ENCODE results near the gene BHMT2. TPM values are rescaled to one million over a fixed set of nuclear protein-coding genes. Genes with fewer than 3 reads are reported as not detected.

Gene BHMT2
- total RNA-seq, 2 experiments from 2014 or later, result not detected

DNA sequence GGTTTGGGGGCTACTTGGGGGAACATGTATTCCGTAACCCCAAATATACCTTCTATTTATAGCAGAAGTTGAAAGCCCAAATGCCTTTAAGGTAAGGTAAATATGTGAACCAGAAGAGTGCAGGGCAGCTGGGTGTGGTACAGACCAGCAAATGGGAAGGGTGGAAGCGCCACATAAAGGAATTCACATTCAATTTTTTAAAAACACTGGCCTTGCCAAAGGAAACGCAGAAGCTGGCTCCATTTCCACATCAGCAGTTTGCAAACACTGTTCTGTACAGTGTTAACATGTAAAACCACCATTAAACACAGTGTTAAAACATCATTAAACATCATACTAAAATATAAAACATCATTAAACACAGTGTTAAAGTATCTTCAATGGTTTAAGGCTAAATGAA lies 38.5 kb downstream of the BHMT2 start:
- CTCF ChIA-PET, result interaction anchor here (4.2 to 5.5 kb wide), 2 partner anchors 25 to 85 kb away, joined by 28 to 44 read pairs; no protein-coding TSS in a partner anchor
- H3K4me3 Mint-ChIP-seq, result no peak overlapping the region
- H3K27me3 Mint-ChIP-seq, result peaks cover 61% of the 10 kb centered on the region
- no peaks in the 10 kb centered on the region for H3K36me3 Mint-ChIP-seq
- no peaks in the 10 kb centered on the region for H3K4me1 Mint-ChIP-seq (ENCODE audit: low read depth)
- no peaks in the 10 kb centered on the region for H3K9me3 Mint-ChIP-seq
- no peak overlapping the region for H3K27ac Mint-ChIP-seq
- intact Hi-C loops (cut with micrococcal nuclease), result no loop called here
- DNase-seq, result no peak
- POLR2A ChIA-PET, result no interaction called here

DNA sequence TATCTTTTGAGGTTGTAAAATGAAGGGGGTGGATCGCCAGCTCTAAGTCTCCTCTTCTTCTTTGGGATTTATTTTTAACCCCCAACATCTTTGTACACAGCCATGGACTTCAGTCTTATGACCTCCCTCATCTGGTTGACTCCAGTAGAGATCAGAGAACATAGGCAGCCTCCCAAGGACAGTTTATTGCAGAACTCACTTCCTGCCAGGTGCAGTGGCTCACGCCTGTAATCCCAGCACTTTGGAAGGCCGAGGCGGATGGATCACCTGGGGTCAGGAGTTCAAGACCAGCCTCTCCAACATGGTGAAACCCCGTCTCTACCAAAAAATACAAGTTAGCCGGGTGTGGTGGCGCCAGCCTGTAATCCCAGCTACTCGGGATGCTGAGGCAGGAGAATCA lies 39.2 kb downstream of the BHMT2 start:
- H3K36me3 Mint-ChIP-seq, result no peaks in the 10 kb centered on the region
- CTCF ChIA-PET, result interaction anchor here (0.9 to 5.5 kb wide), 5 partner anchors 17 to 87 kb away, joined by 3 to 44 read pairs (median 9); no protein-coding TSS in a partner anchor
- H3K27me3 Mint-ChIP-seq, result peaks cover 60% of the 10 kb centered on the region
- no peak overlapping the region for H3K27ac Mint-ChIP-seq
- H3K4me3 Mint-ChIP-seq, result no peak overlapping the region
- H3K4me1 Mint-ChIP-seq (ENCODE audit: low read depth), result no peaks in the 10 kb centered on the region
- intact Hi-C loops (cut with micrococcal nuclease), result no loop called here
- no peak for DNase-seq
- POLR2A ChIA-PET, result no interaction called here
- H3K9me3 Mint-ChIP-seq, result no peaks in the 10 kb centered on the region

DNA sequence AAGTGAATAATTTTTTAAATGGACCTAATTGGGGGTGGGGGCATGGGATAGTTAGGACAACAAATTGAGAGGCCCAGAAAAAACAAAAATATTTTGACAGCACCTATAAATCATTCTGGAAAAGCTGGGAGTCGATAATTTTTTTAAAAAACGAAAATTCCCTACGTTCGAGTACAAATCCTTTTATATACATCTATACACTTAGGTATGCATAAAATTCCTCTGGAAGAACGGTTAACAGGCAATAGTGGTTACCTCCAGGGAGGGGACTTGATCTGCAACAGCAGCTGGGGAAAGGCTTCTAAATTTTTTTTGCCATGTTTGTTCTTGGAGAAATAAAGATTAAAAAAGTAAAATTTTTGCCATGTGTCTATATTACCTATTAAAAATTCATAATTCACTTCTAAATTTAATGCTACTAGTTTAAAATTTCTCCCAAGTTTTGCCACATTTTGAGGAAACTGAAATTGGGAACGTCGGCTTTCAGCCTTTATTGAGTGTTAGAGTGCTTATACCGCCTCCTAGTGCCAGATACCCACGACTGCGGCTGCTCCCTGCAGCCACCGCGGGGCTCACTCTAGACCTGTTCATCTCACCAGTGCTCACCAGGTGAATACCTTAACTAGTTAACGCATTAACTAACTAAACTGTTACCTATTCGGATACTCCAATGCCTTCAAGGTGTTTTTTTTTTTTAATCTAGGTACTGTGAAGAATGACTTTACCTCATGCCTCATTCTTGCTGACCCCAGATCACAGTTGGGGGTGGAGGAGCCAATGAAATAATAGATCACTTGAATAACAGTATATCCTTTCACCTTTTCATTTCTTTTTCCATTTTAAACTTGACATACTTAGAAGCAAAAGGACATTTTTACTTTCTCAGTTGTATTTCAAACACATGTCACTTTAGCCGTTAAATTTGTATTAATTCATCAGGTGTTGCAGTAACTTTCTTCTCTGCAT lies 40.2 kb downstream of the BHMT2 start:
- no peaks in the 10 kb centered on the region for H3K4me1 Mint-ChIP-seq (ENCODE audit: low read depth)
- no peak overlapping the region for H3K27ac Mint-ChIP-seq
- no peaks in the 10 kb centered on the region for H3K9me3 Mint-ChIP-seq
- peak; percentile 50 for DNase-seq
- ChIA-PET POLR2A (no interaction called here), CTCF (interaction anchor here (0.9 to 5.5 kb wide), 6 partner anchors 16 to 210 kb away, joined by 3 to 28 read pairs (median 4); no protein-coding TSS in a partner anchor)
- no peak overlapping the region for H3K4me3 Mint-ChIP-seq
- intact Hi-C loops (cut with micrococcal nuclease), result loop anchor here (2.0 kb wide), 1 partner anchor 85 kb away; no protein-coding TSS in a partner anchor
- H3K36me3 Mint-ChIP-seq, result no peaks in the 10 kb centered on the region
- H3K27me3 Mint-ChIP-seq, result peaks cover 58% of the 10 kb centered on the region

DNA sequence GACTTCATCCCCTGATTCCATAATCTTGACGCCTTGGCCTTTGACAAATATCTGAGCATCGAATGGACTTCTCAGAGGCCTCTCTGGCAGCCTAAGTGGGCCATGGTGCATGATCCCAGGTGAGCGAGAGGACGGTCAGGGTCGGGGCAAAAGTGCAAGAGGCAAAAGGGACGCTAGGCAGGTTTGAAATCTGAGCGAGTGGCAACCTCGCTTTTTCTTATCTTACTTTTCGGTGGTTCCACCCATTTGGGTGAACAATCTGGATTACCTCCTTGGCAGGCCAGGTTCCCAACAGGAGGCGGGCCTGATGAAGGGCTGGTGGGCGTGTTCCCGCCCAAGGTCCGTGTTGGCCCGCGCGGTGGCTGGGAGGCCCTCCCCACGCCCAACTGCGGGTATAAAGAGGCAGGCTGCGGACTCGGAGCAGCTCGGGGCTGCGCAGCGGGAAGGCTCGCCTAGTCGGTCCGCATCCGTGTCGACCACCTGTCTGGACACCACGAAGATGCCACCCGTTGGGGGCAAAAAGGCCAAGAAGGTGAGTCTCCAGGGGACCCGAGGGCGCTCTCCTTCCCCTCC lies 41.9 kb downstream of the BHMT2 start, which contains the start of gene BHMT:
Gene BHMT, plus strand, starts transcription at position 423 of the 573 bp plus-strand sequence. Its CDS starts 77 bp downstream, at position 500.
- POLR2A ChIA-PET, result no interaction called here
- intact Hi-C loops (cut with micrococcal nuclease), result loop anchor here (2.0 kb wide), 1 partner anchor 87 kb away; no protein-coding TSS in a partner anchor
- Mint-ChIP-seq H3K36me3 (no peaks in the 10 kb centered on the region), H3K4me1 (ENCODE audit: low read depth) (no peaks in the 10 kb centered on the region), H3K27me3 (peaks cover 53% of the 10 kb centered on the region), H3K27ac (no peak within 1 kb of the TSS), H3K4me3 (no peak within 1 kb of the TSS), H3K9me3 (no peaks in the 10 kb centered on the region)
- no peak for DNase-seq
- CTCF ChIA-PET, result interaction anchor here (1.0 kb wide), 1 partner anchor 22 kb away, joined by 3 read pairs; no protein-coding TSS in a partner anchor

DNA sequence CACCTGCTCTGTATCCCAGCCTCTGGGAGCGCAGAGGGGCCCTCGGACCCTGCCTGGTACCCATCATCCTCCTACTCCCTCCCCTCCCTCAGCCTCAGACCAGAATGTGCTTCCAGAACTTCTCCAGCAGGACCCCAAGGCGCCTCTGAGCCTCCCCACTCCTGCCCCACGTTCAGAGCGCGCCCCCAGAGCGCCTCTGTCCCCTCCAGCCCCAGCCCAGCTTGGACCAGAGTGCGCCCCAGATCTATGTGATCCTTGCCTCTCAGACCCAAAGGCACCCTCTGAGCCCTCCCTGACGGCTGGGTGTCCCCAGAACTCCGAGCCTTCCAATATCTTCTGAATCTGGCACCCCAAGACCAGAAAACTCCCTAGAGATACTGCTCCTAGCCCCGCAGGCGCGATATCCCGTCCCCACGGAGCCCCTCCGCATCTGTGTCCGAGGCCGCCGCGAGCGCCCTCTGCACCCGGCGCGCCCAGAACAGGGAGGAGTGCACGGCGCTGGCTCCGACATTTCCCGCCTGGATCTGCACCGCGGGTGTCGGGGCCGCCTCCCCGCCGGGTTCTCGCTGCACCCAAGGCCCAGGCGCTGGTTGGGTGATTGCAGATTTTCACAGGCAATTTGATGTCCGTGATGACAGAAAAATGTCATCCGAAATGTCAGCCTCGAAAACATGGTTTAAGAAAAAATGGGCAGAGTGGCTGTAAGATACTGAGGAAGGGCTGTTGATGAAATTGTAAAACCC lies 42.6 kb downstream of the BHMT2 start:
- no peaks in the 10 kb centered on the region for H3K9me3 Mint-ChIP-seq
- no peak overlapping the region for H3K4me3 Mint-ChIP-seq
- intact Hi-C loops (cut with micrococcal nuclease), result loop anchor here (2.0 kb wide), 1 partner anchor 87 kb away; no protein-coding TSS in a partner anchor
- H3K4me1 Mint-ChIP-seq (ENCODE audit: low read depth), result no peaks in the 10 kb centered on the region
- POLR2A ChIA-PET, result no interaction called here
- no peak overlapping the region for H3K27ac Mint-ChIP-seq
- DNase-seq, result no peak
- peaks cover 47% of the 10 kb centered on the region for H3K27me3 Mint-ChIP-seq
- CTCF ChIA-PET, result interaction anchor here (1.0 kb wide), 1 partner anchor 21 kb away, joined by 3 read pairs; no protein-coding TSS in a partner anchor
- H3K36me3 Mint-ChIP-seq, result no peaks in the 10 kb centered on the region

DNA sequence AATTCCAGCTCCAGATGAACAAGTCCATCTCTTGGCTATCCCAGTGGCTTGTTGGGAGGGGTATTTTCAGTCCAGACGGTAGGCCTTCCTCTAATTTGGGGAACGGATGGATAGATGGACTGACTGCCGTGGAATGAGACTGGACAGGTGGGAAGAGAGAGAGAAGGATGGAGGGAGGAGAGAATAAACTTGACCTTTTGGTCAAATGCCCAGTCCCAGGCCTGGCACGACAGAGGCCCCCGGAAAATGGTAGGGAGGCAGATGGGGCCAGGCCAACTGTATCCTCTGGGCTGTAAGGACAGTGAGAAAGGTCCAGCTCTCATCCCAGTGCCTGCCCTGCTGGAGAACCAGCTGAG lies 43.1 kb downstream of the BHMT2 start:
- intact Hi-C loops (cut with micrococcal nuclease), result no loop called here
- DNase-seq, result no peak
- POLR2A ChIA-PET, result no interaction called here
- H3K4me1 Mint-ChIP-seq (ENCODE audit: low read depth), result no peaks in the 10 kb centered on the region
- CTCF ChIA-PET, result no interaction called here
- no peak overlapping the region for H3K27ac Mint-ChIP-seq
- H3K4me3 Mint-ChIP-seq, result no peak overlapping the region
- no peaks in the 10 kb centered on the region for H3K9me3 Mint-ChIP-seq
- H3K36me3 Mint-ChIP-seq, result no peaks in the 10 kb centered on the region
- peaks cover 43% of the 10 kb centered on the region for H3K27me3 Mint-ChIP-seq

DNA sequence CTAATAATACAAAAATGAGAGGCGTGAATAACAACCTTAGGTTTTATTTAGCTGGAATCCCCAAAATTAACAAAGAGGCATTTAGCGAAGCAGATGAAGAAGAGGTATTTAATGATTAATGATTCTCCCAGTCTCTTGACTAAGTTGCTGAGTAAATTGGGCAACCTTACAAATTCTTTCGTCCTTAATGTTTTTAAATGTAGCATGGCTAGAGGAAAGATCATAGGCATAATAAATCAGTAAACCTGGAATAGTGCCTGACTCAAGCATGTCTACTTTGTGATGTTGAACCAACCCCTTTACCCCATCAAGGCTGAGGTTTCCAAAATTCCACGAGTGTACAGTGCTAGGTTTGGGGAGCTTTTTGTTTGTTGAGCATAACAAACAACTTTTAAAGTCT lies 49.9 kb downstream of the BHMT2 start:
- H3K27ac Mint-ChIP-seq, result no peak overlapping the region
- H3K36me3 Mint-ChIP-seq, result no peaks in the 10 kb centered on the region
- no peaks in the 10 kb centered on the region for H3K4me1 Mint-ChIP-seq (ENCODE audit: low read depth)
- intact Hi-C loops (cut with micrococcal nuclease), result no loop called here
- no peak for DNase-seq
- peaks cover 8% of the 10 kb centered on the region for H3K27me3 Mint-ChIP-seq
- no peak overlapping the region for H3K4me3 Mint-ChIP-seq
- CTCF ChIA-PET, result interaction anchor here (0.6 to 2.8 kb wide), 2 partner anchors 13 to 135 kb away, joined by 3 to 14 read pairs; no protein-coding TSS in a partner anchor
- H3K9me3 Mint-ChIP-seq, result no peaks in the 10 kb centered on the region
- POLR2A ChIA-PET, result no interaction called here

DNA sequence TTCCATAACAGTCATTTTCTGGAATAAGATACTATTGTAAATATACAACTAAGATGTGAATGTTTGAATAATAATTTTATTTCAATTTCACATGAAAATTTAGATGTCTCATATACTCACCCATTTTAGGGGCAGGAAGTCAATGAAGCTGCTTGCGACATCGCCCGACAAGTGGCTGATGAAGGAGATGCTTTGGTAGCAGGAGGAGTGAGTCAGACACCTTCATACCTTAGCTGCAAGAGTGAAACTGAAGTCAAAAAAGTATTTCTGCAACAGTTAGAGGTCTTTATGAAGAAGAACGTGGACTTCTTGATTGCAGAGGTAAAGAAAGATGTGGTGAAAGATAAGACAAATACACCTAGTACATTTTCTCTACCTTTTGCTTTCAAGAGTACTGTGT lies 50.7 kb downstream of the BHMT2 start:
- peaks cover 6% of the 10 kb centered on the region for H3K27me3 Mint-ChIP-seq
- DNase-seq, result peak; percentile 20
- no peak overlapping the region for H3K4me3 Mint-ChIP-seq
- no peaks in the 10 kb centered on the region for H3K9me3 Mint-ChIP-seq
- ChIA-PET CTCF (interaction anchor here (2.8 kb wide), 1 partner anchor 12 kb away, joined by 14 read pairs; no protein-coding TSS in a partner anchor), POLR2A (interaction anchor here (0.5 kb wide), 1 partner anchor 91 kb away, joined by 3 read pairs; no protein-coding TSS in a partner anchor)
- no peak overlapping the region for H3K27ac Mint-ChIP-seq
- H3K36me3 Mint-ChIP-seq, result no peaks in the 10 kb centered on the region
- no peaks in the 10 kb centered on the region for H3K4me1 Mint-ChIP-seq (ENCODE audit: low read depth)
- intact Hi-C loops (cut with micrococcal nuclease), result no loop called here

DNA sequence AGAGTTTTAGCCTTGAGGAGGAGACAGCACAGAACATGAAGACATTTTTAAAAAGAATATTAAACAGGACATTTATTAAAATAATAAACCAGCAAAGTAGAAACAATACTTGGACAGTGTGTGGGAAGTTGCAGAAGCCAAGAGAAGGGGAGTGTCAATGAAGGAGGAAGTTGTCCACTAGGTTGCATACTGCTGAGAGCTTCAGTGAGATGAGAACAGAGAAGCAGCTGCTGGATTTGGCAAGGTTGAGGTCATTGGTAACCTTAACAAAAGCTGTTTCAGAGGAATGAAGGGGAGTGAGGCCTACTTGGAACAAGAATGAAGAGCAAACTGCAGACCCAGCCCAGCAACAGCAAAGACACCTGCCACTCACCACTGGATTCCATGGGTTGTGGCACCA lies 53.4 kb downstream of the BHMT2 start:
- Mint-ChIP-seq H3K27ac (no peak overlapping the region), H3K36me3 (no peaks in the 10 kb centered on the region), H3K9me3 (no peaks in the 10 kb centered on the region), H3K4me3 (no peak overlapping the region), H3K4me1 (ENCODE audit: low read depth) (no peaks in the 10 kb centered on the region), H3K27me3 (peaks cover 5% of the 10 kb centered on the region)
- ChIA-PET POLR2A (interaction anchor here (0.5 kb wide), 1 partner anchor 351 kb away, joined by 3 read pairs; no protein-coding TSS in a partner anchor), CTCF (interaction anchor here (3.7 kb wide), 1 partner anchor 10 kb away, joined by 24 read pairs; no protein-coding TSS in a partner anchor)
- DNase-seq, result no peak
- intact Hi-C loops (cut with micrococcal nuclease), result no loop called here

DNA sequence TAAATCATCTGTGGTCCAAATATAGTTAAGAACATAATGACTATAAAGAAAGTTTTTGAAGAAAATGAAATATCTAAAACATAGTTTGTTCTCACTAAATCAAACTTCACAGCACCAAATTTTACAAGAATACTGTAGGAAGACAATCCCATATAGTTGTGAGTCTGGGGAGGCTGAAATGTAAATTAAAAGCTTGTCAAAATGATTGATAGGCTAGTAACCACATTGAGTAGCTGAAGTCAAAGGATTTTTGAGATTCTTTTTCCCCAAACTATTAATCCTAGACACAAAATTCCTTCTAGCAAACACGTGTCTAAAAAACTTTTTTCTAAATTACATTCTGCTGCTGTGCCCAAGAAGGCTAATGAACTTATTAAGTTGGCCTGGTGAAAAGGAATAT lies 55.0 kb downstream of the BHMT2 start:
- ChIA-PET CTCF (interaction anchor here (0.7 to 3.7 kb wide), 2 partner anchors 8 to 168 kb away, joined by 3 to 24 read pairs; no protein-coding TSS in a partner anchor), POLR2A (no interaction called here)
- DNase-seq, result no peak
- H3K9me3 Mint-ChIP-seq, result no peaks in the 10 kb centered on the region
- no peak overlapping the region for H3K27ac Mint-ChIP-seq
- intact Hi-C loops (cut with micrococcal nuclease), result no loop called here
- H3K4me3 Mint-ChIP-seq, result no peak overlapping the region
- H3K36me3 Mint-ChIP-seq, result no peaks in the 10 kb centered on the region
- peaks cover 1% of the 10 kb centered on the region for H3K27me3 Mint-ChIP-seq
- no peaks in the 10 kb centered on the region for H3K4me1 Mint-ChIP-seq (ENCODE audit: low read depth)

DNA sequence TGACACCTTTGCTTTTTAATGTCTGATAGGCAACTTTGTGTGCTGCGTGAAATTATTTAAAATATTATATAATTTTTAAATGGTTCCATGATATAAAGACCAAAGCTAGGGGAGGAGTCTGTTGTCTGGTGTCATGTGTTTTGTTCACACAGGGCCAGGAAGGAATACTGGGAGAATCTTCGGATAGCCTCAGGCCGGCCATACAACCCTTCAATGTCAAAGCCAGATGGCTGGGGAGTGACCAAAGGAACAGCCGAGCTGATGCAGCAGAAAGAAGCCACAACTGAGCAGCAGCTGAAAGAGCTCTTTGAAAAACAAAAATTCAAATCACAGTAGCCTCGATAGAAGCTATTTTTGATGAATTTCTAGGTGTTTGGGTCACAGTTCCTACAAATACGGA lies 61.2 kb downstream of the BHMT2 start:
- Mint-ChIP-seq H3K4me1 (ENCODE audit: low read depth) (peaks cover 13% of the 10 kb centered on the region), H3K27me3 (peaks cover 3% of the 10 kb centered on the region), H3K4me3 (no peak overlapping the region), H3K9me3 (no peaks in the 10 kb centered on the region), H3K36me3 (no peaks in the 10 kb centered on the region), H3K27ac (no peak overlapping the region)
- intact Hi-C loops (cut with micrococcal nuclease), result no loop called here
- no peak for DNase-seq
- ChIA-PET POLR2A (no interaction called here), CTCF (interaction anchor here (0.6 to 11.2 kb wide), 3 partner anchors 106 to 1872 kb away, joined by 3 to 404 read pairs (median 120); no protein-coding TSS in a partner anchor)
